A549 treated with DMSO at 1 μM for 4 hours (cell line): Measurements from ENCODE around the gene CASP6. TPM values are rescaled to one million over a fixed set of nuclear protein-coding genes. Genes with fewer than 3 reads are reported as not detected.

Experiments used
- total RNA-seq: library from RNA; stranded (reverse); fragments of 200-300 nt; extraction: Qiagen RNA extraction; gene quantifications from 5 replicates; pipeline ENCODE4 v1.2.3, GENCODE V29; 2022; ENCODE audit warnings: low read depth

Gene CASP6
- total RNA-seq, result 13.6 to 17.1 TPM (median 14.7 TPM) in 5 replicates

GRCh38 chr4:109702950-109703663, at the start of gene CASP6:
CASP6 (minus strand) TSS chr4:109703445; CDS start chr4:109703395, 50 bp downstream.

GRCh38 chr4:109729718-109730618, 26.7 kb upstream of the CASP6 start, which contains the start of gene PLA2G12A:
PLA2G12A (minus strand) TSS chr4:109730070; CDS start chr4:109729809, 261 bp downstream.

Other genes starting within 250 kb of the CASP6 start
- 9.6 to 22.0 TPM (median 18.0 TPM) in 5 replicates for gene MCUB, start 143.2 kb downstream of the CASP6 start, total RNA-seq
- gene PLA2G12A, start 26.6 kb upstream of the CASP6 start, total RNA-seq, result 7.9 to 11.6 TPM (median 10.7 TPM) in 5 replicates
- gene CFI, start 98.6 kb upstream of the CASP6 start, total RNA-seq, result 0.52 to 0.73 TPM (median 0.67 TPM) in 5 replicates
- gene GAR1, start 112.3 kb upstream of the CASP6 start, total RNA-seq, result 41.2 to 48.4 TPM (median 42.9 TPM) in 5 replicates
- 0.06 to 0.15 TPM (median 0.11 TPM) in 3 of 5 replicates, not detected in the others for gene RRH, start 124.5 kb upstream of the CASP6 start, total RNA-seq
- gene LRIT3, start 144.7 kb upstream of the CASP6 start, total RNA-seq, result 0.03 to 0.07 TPM (median 0.06 TPM) in 4 of 5 replicates, not detected in the other
- 0.20 to 0.63 TPM (median 0.32 TPM) in 5 replicates for gene EGF, start 209.4 kb upstream of the CASP6 start, total RNA-seq